CD4-positive, alpha-beta T cell treated with Interferon alpha-2 for 1 hour (primary cell): ENCODE data around the gene DNAJC13.
A peak's percentile ranks its signal among the peaks of the same experiment; 100 is the strongest.
"Not testable (repeated sequence)": the region's sequence is repeated elsewhere in the genome, so short reads cannot be mapped to it uniquely, and the experiment has no call there.

Source experiments
- DNase-seq, 2 donors: peaks; one replicate each; pipeline ENCODE4 v3.0.0-alpha.2; 2020 to 2022

The DNAJC13 gene

GRCh38 chr3:132416807-132417694 is at the start of gene DNAJC13:
TSS of gene DNAJC13 (plus strand) at chr3:132417502. CDS start at chr3:132434551, 17,049 bp downstream.
- DNase-seq: peak; percentile 94

DNA sequence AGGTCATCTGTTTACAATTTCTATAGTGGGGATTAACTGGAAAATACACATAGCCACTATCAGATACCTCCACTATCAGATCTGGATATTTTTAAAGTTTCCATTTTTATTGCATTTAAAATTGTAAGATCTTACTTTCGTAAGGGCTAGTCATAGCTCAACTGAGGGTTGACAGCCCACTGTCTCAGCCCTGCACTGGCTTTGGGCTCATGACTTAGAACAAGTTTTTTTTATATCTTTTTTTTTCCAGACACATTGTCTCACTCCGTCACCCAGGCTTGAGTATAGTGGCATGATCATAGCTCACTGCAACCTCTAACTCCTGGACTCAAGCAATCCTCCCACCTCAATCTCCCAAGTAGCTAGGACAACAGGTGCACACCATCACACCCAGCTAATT is 48.8 kb upstream of the DNAJC13 start:
- DNase-seq: no peak

DNA sequence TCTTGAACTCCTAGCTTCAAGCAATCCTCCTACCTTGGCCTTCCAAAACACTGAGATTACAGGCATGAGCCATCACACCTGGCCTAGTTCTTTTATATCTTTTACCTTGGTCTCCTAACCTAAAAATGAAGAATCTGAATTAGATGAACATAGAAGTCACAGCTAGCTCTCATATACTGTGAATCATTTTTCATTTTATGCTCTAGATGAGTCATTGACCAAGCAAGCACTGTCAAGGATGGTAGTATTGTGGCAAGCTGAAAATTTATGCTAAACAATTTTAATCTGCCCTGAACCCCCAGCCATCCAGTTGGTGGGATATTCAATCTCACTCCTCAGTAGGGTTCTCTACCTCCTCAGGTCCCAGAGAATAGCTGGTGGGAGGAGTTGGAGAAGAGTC is 48.3 kb upstream of the DNAJC13 start:
- DNase-seq: no peak

GRCh38 chr3:132376945-132377354 is 40.4 kb upstream of the DNAJC13 start:
- not testable (repeated sequence) for DNase-seq

- no peak for DNase-seq
These were observed 39.1 kb upstream of the DNAJC13 start for GRCh38 chr3:132378048-132378762.

DNA sequence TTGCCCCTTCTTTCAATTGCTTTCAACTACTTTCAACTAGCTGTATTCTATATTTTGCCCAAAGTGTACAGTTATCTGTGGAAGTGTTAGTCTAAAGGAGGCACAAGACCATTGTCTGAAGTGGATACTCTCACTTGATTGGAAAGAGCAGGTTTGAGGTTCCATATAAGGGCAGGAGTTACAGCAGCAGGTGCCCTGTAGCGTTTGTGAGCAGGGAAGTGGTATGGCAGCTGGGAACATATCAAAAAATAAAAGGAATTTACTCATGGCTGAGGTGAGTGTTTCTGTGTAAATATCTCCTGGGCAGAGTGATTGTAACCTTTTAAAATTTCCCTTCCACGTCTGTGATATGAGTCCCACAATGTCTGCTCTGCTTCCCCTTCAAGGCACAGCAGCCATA is 38.5 kb upstream of the DNAJC13 start:
- no peak for DNase-seq

DNA sequence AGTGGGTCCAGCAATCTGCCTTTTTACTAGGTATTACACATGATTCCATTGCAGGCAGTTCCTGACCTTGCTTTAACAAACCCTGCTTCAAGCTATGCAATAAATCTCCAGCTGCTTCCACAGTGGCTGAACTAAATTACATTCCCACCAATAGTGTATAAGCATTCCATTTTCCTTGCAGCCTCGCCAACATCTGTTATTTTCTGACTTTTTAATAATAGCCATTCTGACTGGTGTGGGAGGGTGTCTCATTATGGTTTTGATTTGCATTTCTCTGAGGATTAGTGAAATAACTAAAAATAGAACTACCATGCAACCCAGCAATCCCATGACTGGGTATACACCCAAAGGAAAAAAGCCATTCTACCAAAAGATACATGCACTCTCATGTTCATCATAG is 36.4 kb upstream of the DNAJC13 start:
- DNase-seq: no peak

DNA sequence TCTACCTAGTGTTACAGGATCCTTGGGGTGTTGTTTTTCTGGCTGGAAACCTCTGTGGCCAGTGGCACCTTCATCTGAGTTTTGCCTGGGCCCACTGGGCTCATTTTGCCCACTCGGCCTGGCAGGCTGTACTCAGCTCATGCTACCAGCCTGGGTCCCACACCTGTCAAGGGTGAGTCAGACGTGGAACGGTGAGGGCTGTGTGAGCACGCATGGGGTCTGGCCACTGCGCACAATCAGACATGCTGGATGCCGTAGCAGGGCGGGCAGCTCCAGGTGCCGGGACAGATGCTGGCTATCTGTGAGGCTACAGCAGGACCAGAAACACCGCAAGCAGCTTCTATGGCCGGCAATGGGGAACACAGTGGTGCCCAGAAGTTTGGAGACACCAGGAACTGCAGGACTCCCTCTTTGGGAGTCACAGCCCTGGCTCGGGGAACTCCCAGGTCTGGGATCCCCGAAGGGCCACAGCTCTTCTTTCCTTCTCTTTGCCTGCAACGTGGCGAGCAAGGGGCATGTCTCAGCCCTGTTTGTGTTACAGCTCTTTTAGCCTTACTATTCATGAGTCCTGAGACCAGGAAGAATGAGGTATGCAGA is 35.9 kb upstream of the DNAJC13 start:
- DNase-seq: no peak

GRCh38 chr3:132382267-132382666 is 35.0 kb upstream of the DNAJC13 start:
- no peak for DNase-seq

GRCh38 chr3:132382688-132383194 is 34.6 kb upstream of the DNAJC13 start:
- no peak for DNase-seq

DNA sequence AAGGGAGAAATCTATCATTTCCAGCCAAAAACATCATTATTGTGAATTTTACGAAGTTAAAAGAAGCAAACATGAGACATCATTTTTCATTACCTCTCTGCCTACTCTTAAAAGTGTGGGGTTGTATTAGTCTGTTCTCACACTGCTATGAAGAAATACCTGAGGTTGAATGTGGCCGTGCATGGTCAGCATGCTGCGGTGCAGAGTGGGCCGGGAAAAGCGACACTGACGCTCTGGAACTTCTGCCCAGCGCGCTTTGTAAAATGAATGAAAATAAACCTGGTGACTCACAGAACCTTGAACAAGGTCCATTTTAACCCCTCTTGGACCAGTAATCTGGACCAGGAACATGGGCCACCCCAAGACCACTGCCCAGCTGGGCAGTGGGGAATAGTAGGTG is 31.0 kb upstream of the DNAJC13 start:
- DNase-seq: no peak

DNA sequence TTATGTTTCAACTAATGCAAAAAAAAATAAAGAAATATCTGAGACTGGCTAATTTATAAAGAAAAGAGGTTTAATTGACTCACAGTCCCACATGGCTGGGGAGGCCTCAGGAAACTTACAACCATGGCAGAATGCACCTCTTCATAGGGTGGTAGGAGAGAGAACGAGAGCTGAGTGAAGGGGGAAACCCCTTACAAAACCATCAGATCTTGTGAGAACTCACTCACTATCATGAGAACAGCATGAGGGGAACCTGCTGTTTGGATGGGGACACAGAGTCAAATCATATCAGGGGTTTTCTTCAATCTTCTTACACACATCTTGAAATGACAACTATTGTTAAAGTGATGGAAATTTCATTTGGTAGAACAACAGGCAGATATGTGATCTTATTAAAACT is 24.6 kb upstream of the DNAJC13 start:
- not testable (repeated sequence) for DNase-seq

DNA sequence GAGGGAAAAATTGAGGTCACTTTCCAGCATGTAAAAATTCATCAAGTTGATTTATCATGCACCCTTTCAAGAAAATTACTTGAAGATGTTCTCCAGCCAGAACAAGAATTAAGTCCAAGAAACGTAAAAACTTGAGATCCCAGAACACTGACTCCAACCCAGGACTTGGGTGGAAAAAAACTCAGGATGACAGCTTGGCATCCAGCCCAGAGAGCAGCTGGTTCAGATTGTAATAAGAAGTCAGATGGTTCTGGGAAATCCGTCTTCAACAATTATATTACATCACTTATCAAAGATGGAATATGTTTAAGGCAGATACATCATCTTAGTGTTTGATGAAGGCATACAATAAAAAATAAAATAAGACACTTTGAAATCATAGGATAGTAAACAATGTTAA is 23.0 kb upstream of the DNAJC13 start:
- no peak for DNase-seq

DNA sequence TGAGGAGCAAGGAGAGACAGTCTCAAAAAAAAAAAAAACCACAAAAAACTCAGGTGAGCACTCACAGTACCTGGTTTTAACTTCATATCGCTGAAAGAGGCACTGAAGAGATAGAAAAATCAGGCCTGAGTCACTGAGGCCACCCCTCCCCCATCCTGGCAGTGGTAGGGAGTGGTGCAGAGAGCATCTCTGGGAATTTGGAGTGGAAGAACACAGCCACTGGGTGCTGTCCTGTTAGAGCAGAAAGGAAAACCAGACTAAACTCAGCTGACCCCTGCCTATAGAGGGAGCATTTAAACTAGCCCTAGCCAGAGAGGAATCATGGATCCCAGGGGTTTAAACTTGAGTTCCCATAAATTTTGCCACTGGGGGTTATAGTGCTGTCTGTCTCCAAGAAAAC is 22.2 kb upstream of the DNAJC13 start:
- no peak for DNase-seq

- DNase-seq: no peak
These were observed 21.0 kb upstream of the DNAJC13 start for GRCh38 chr3:132396255-132396654.

- not testable (repeated sequence) for DNase-seq
These were observed 20.5 kb upstream of the DNAJC13 start for GRCh38 chr3:132396776-132397175.

- DNase-seq: peak in 1 of 2 donors; percentile 40
These were observed 18.0 kb upstream of the DNAJC13 start for GRCh38 chr3:132399054-132399929.

DNA sequence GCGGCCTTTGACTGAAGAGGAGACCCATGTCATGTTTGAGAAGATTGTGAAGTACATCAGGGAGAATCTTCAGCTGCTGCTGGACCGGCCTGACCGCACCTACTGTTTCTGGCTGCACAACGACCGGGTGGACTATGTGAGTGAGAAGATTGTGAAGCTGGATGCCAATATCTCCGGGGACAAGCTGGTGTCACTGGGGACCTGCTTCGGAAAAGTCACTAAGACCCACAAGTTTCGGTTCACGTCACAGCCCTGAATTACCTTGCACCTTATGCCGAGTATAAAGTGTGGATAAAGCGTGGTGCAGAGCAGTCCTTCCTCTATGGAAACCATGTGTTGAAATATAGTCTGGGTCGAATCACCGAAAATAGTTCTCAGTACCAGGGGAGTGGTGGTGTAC is 16.0 kb upstream of the DNAJC13 start:
- DNase-seq: no peak

DNA sequence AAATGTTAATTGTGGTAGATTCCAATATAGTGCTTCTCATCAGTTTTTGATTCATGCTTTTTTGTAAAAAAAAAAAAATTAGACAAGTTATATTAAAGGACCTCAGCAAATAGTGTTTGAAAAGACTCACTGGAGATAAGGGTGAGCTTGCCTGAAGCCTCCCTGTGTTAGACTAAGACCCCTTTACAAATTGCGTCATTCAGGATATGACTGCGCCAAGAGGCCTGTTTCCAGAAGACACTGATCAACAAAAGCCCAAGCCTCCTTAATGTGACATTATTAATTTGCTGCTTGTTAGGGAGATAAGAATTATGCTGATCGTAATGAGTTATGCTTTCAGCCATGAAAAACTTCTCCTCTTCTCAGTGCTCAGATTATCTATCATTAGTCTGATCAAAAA is 13.0 kb upstream of the DNAJC13 start:
- DNase-seq: no peak

DNA sequence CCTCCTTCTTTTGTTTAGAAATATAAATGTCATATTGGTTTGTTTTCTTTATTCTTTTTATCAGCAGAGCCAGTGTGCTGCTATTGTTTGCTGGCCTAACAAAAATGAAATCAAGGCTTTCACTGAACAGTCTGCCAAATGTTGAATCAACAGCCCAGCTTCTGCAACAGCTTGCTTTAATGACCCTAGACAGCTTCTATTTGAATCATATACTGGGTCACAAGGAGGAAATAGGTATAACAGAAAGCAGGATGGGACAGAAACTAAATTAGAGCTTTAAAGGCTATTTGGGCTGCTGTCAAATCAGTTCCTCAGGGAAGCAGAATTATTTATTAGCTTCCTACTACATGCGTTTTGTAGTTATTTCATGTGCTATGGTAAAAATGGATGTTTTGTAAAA is 12.1 kb upstream of the DNAJC13 start:
- DNase-seq: no peak

DNA sequence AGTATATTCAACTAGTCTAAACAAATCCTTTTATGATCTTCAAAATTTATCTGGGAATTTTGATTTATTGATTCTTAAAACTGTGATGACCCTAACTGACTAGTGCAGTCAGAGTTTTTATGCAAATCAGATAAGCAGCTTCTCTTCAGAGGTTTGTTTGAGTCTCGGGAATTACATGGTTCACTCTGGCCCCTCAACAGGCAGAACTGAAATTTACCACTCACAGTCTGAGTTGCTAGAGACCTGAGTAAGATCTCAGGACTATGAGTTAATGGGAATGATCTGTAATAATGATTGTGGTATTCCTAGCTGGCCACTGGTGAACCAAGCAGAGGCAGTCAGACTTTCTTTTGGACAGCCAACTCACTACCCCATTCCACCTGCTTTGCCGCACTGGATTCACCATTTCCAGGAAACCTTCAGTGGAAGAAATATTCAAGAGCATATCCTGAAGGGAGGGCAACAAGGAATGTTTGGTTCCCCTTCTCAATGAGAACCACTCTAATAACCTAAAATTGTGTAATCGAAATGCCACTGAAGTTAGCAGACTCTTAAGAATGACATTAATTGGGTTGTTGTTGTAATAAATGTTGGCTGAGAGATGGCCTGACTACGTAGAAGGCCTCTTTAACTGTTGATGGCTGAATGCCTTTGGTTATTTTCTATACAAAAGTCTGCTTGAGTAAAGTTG is 11.5 kb upstream of the DNAJC13 start:
- no peak for DNase-seq

- no peak for DNase-seq
These were observed 10.7 kb upstream of the DNAJC13 start for GRCh38 chr3:132406587-132406986.
